Fibroblast of the aortic adventitia (primary cell): ENCODE results near the gene MAMSTR. TPM values are rescaled to one million over a fixed set of nuclear protein-coding genes. Genes with fewer than 3 reads are reported as not detected.
"Not testable (repeated sequence)": the region's sequence is repeated elsewhere in the genome, so short reads cannot be mapped to it uniquely, and the experiment has no call there.

Experiments used
- DNase-seq: peaks from one replicate; pipeline ENCODE4 v3.0.0-alpha.2; 2010; ENCODE audit warnings: low read depth
- H3K4me3 ChIP-seq: 2 replicates; pipeline ENCODE4 v1.5.1; 2011; ENCODE audit warnings: low read depth, mild to moderate bottlenecking, control low read depth, low read length, moderate library complexity
- CTCF ChIP-seq: IDR thresholded peaks from 2 replicates; pipeline ENCODE4 v1.5.1; 2011; ENCODE audit warnings: mild to moderate bottlenecking, low read length, control low read depth, inconsistent platforms; ENCODE audit not compliant: insufficient read depth
- total RNA-seq: library from RNA; depleted of rRNA; stranded (reverse); fragments of >200 nt; gene quantifications from 2 replicates; pipeline ENCODE4 v1.2.3, GENCODE V29; 2012; ENCODE audit warnings: low replicate concordance

MAMSTR gene
- 2.5 and 8.0 TPM in 2 replicates for total RNA-seq

GRCh38 chr19:48719263-48720171, at the start of gene MAMSTR:
Gene MAMSTR, minus strand, starts transcription at chr19:48719725. Its CDS starts 694 bp downstream, at chr19:48719031.
- peak within 1 kb of the TSS; percentile 48 for H3K4me3 ChIP-seq
- no peak for DNase-seq
- no peak for TF ChIP-seq CTCF

GRCh38 chr19:48768994-48769713, 49.6 kb upstream of the MAMSTR start:
- DNase-seq, result peak; percentile 48
- H3K4me3 ChIP-seq, result no peak overlapping the region
- no peak for TF ChIP-seq CTCF

GRCh38 chr19:48768171-48768753, 48.7 kb upstream of the MAMSTR start:
- not testable (repeated sequence) for H3K4me3 ChIP-seq, DNase-seq

- not testable (repeated sequence) for DNase-seq, H3K4me3 ChIP-seq
Observed at GRCh38 chr19:48765816-48766215, 46.3 kb upstream of the MAMSTR start.

- H3K4me3 ChIP-seq, result no peak overlapping the region
- DNase-seq, result no peak
- no peak for TF ChIP-seq CTCF
Observed at GRCh38 chr19:48760504-48761205, 41.1 kb upstream of the MAMSTR start.

GRCh38 chr19:48757741-48758144, 38.2 kb upstream of the MAMSTR start:
- no peak for DNase-seq

More at GRCh38 chr19:48757741-48758144, 38.2 kb upstream of the MAMSTR start:
- no peak for TF ChIP-seq CTCF
- H3K4me3 ChIP-seq, result no peak overlapping the region
